Common myeloid progenitor, CD34-positive (primary cell): ENCODE results near the gene CLTCL1.

Experiments
- CTCF ChIA-PET: fragments of 350-600 bp; sonication (Branson Sonifier 250); formaldehyde crosslinking; loops from one replicate; lab custom pipeline; 2021; ENCODE audit warnings: antibody characterized with exemption; lab: Charles Lee
- POLR2A ChIA-PET: fragments of 350-600 bp; sonication (Branson Sonifier 250); formaldehyde crosslinking; loops from one replicate; lab custom pipeline; 2021; ENCODE audit warnings: antibody characterized with exemption; lab: Charles Lee
- DNase-seq, 3 donors: peaks; one replicate each; pipeline versions ENCODE4 v3.0.0 to v3.0.0-alpha.2; 2013
- H3K27ac ChIP-seq, 2 experiments: 1 replicate in 1 of 2; 2 replicates in 1 of 2; pipeline ENCODE4 v1.7.0; 2013; ENCODE audit warnings: inconsistent platforms in 2 of 2, low read length in 2 of 2, mild to moderate bottlenecking in 2 of 2, low read depth in 1 of 2, moderate library complexity in 1 of 2; ENCODE audit not compliant: severe bottlenecking in 2 of 2, insufficient read depth in 1 of 2, poor library complexity in 1 of 2
- H3K27me3 ChIP-seq, 5 experiments: replicated peaks in 2 of 5; 1 replicate in 3 of 5; 2 replicates in 2 of 5; pipeline versions ENCODE4 v1.6.1 to v1.7.0; 2013; ENCODE audit warnings: low read length in 4 of 5, mild to moderate bottlenecking in 2 of 5, moderate library complexity in 2 of 5, inconsistent platforms in 1 of 5; ENCODE audit not compliant: insufficient read depth in 5 of 5, control insufficient read depth in 4 of 5
- H3K36me3 ChIP-seq, 4 experiments: 1 replicate in 2 of 4; 2 replicates in 2 of 4; pipeline versions ENCODE4 v1.6.1 to v1.7.0; 2013; ENCODE audit warnings: low read length in 3 of 4, control low read depth in 1 of 4, mild to moderate bottlenecking in 1 of 4; ENCODE audit not compliant: control insufficient read depth in 4 of 4, insufficient read depth in 4 of 4
- H3K4me1 ChIP-seq, 4 experiments: 1 replicate in 3 of 4; 2 replicates in 1 of 4; pipeline versions ENCODE4 v1.6.1 to v1.7.1; 2013; ENCODE audit warnings: low read length in 3 of 4, mild to moderate bottlenecking in 3 of 4, control low read depth in 1 of 4, inconsistent platforms in 1 of 4, moderate library complexity in 1 of 4; ENCODE audit not compliant: control insufficient read depth in 4 of 4, insufficient read depth in 4 of 4; ENCODE audit errors: control extremely low read depth in 1 of 4
- H3K4me3 ChIP-seq, 7 experiments: 1 replicate in 4 of 7; 2 replicates in 3 of 7; pipeline versions ENCODE4 v1.5.1 to v1.7.0; 2013; ENCODE audit warnings: mild to moderate bottlenecking in 7 of 7, low read length in 6 of 7, moderate library complexity in 6 of 7, inconsistent platforms in 2 of 7, low read depth in 2 of 7, control low read depth in 1 of 7; ENCODE audit not compliant: insufficient read depth in 4 of 7, control insufficient read depth in 1 of 7; ENCODE audit errors: extremely low read depth in 1 of 7
- H3K9me3 ChIP-seq, 5 experiments: 1 replicate in 4 of 5; 2 replicates in 1 of 5; pipeline versions ENCODE4 v1.6.1 to v1.7.1; 2013; ENCODE audit warnings: low read length in 4 of 5, mild to moderate bottlenecking in 2 of 5, inconsistent platforms in 1 of 5, low read depth in 1 of 5, moderate library complexity in 1 of 5; ENCODE audit not compliant: control insufficient read depth in 4 of 5, insufficient read depth in 2 of 5; ENCODE audit errors: control extremely low read depth in 1 of 5
- WGBS: methylation state at CpG from one replicate; pipeline ENCODE4 v1.1.5; 2013; ENCODE audit not compliant: insufficient coverage; 5-methylcytosine and 5-hydroxymethylcytosine counted together

CLTCL1 gene

GRCh38 chr22:19138217-19139000, 153.1 kb downstream of the CLTCL1 start:
- CTCF ChIA-PET, result interaction anchor here (0.6 kb wide), 1 partner anchor 988 kb away, joined by 3 read pairs; the partner anchor contains the start of gene USP18
- no peak overlapping the region for H3K4me3 ChIP-seq
- no peak for DNase-seq
- H3K27me3 ChIP-seq, result no peaks in the 10 kb centered on the region
- H3K4me1 ChIP-seq, result peaks cover 0 to 4% (median 3%) of the 10 kb centered on the region in 4 experiments
- H3K9me3 ChIP-seq, result no peaks in the 10 kb centered on the region
- H3K36me3 ChIP-seq, result peaks cover 7 to 89% (median 68%) of the 10 kb centered on the region in 4 experiments
- WGBS, result 94% methylated on average over 10 of the region's 15 CpGs
- POLR2A ChIA-PET, result interaction anchor here (0.5 kb wide), 1 partner anchor 25 kb away, joined by 3 read pairs; no protein-coding TSS in a partner anchor
- H3K27ac ChIP-seq, result no peak overlapping the region

GRCh38 chr22:19137384-19138216, 153.9 kb downstream of the CLTCL1 start:
- Histone ChIP-seq H3K9me3 (no peaks in the 10 kb centered on the region), H3K27me3 (no peaks in the 10 kb centered on the region), H3K4me1 (no peaks in the 10 kb centered on the region), H3K36me3 (peaks cover 7 to 95% (median 72%) of the 10 kb centered on the region in 4 experiments), H3K27ac (no peak overlapping the region), H3K4me3 (no peak overlapping the region)
- DNase-seq, result no peak
- CTCF ChIA-PET, result interaction anchor here (0.9 kb wide), 1 partner anchor 27 kb away, joined by 3 read pairs; no protein-coding TSS in a partner anchor
- 98% methylated on average over 7 of the region's 11 CpGs for WGBS
- POLR2A ChIA-PET, result no interaction called here

- 92% methylated on average over 8 of the region's 10 CpGs for WGBS
Observed at GRCh38 chr22:19136915-19137314, 154.6 kb downstream of the CLTCL1 start.

GRCh38 chr22:19134874-19135273, 156.6 kb downstream of the CLTCL1 start:
- no peaks in the 10 kb centered on the region for H3K9me3 ChIP-seq
- no peak for DNase-seq
- no peaks in the 10 kb centered on the region for H3K27me3 ChIP-seq
- ChIA-PET CTCF (interaction anchor here (0.9 kb wide), 1 partner anchor 38 kb away, joined by 3 read pairs; no protein-coding TSS in a partner anchor), POLR2A (no interaction called here)
- H3K4me3 ChIP-seq, result no peak overlapping the region
- no peaks in the 10 kb centered on the region for H3K4me1 ChIP-seq
- peaks cover 11 to 77% (median 63%) of the 10 kb centered on the region in 4 experiments for H3K36me3 ChIP-seq
- H3K27ac ChIP-seq, result no peak overlapping the region
- WGBS, result 93% methylated on average over 13 of the region's 18 CpGs

More at GRCh38 chr22:19136915-19137314, 154.6 kb downstream of the CLTCL1 start:
- Histone ChIP-seq H3K4me1 (no peaks in the 10 kb centered on the region), H3K27ac (no peak overlapping the region), H3K27me3 (no peaks in the 10 kb centered on the region), H3K36me3 (peaks cover 11 to 93% (median 70%) of the 10 kb centered on the region in 4 experiments), H3K9me3 (no peaks in the 10 kb centered on the region), H3K4me3 (no peak overlapping the region)
- DNase-seq, result no peak
- ChIA-PET CTCF (interaction anchor here (0.9 kb wide), 1 partner anchor 26 kb away, joined by 3 read pairs; no protein-coding TSS in a partner anchor), POLR2A (no interaction called here)

GRCh38 chr22:19134176-19134831, 157.2 kb downstream of the CLTCL1 start:
- DNase-seq, result no peak
- no peak overlapping the region for H3K4me3 ChIP-seq
- ChIA-PET CTCF (interaction anchor here (0.9 to 1.5 kb wide), 3 partner anchors 12 to 39 kb away, joined by 3 to 5 read pairs (median 3); partner anchors contain the start of gene DGCR2), POLR2A (no interaction called here)
- H3K27ac ChIP-seq, result no peak overlapping the region
- WGBS, result 95% methylated on average over 20 of the region's 21 CpGs
- no peaks in the 10 kb centered on the region for H3K9me3 ChIP-seq
- H3K27me3 ChIP-seq, result no peaks in the 10 kb centered on the region
- no peaks in the 10 kb centered on the region for H3K4me1 ChIP-seq
- peaks cover 7 to 72% (median 58%) of the 10 kb centered on the region in 4 experiments for H3K36me3 ChIP-seq

GRCh38 chr22:19133561-19133960, 158.0 kb downstream of the CLTCL1 start:
- Histone ChIP-seq H3K4me1 (no peaks in the 10 kb centered on the region), H3K27me3 (no peaks in the 10 kb centered on the region), H3K4me3 (no peak overlapping the region), H3K9me3 (no peaks in the 10 kb centered on the region), H3K27ac (no peak overlapping the region), H3K36me3 (peaks cover 6 to 64% (median 51%) of the 10 kb centered on the region in 4 experiments)
- ChIA-PET POLR2A (no interaction called here), CTCF (interaction anchor here (0.6 to 1.5 kb wide), 4 partner anchors 11 to 476 kb away, joined by 3 to 6 read pairs (median 4); partner anchors contain the start of genes DGCR2 and ESS2)
- no peak for DNase-seq
- 97% methylated on average over 13 of the region's 13 CpGs for WGBS
